Measurements from ENCODE around the gene PREB. TPM values are rescaled to one million over a fixed set of nuclear protein-coding genes. Genes with fewer than 3 reads are reported as not detected.

Gene PREB
- total and polyA plus RNA-seq, 2 of the 13 experiments (the other 11 are each of a cell fraction or from before 2014, with no cell fraction given) = 112 to 192 TPM

- TF ChIP-seq GMEB2 (CRISPR knock-in tag; IDR thresholded peaks at IDR 0.05; ENCODE audit: low read depth) = 0 out of 2 replicates have a peak, but pooled peaks have one; percentile 30
- TF ChIP-seq TBX2 (CRISPR knock-in tag; IDR thresholded peaks at IDR 0.05; ENCODE audit: borderline replicate concordance) = no peak
- peak; percentile 85; the same call in 1 of the 2 replicates for TF ChIP-seq FLYWCH1 (CRISPR knock-in tag; IDR thresholded peaks at IDR 0.05)
- peak; percentile 74; the same call in 1 of the 2 replicates for TF ChIP-seq RARG (CRISPR knock-in tag; IDR thresholded peaks at IDR 0.05; ENCODE audit: low read depth)
- TF ChIP-seq CENPT (CRISPR knock-in tag; IDR thresholded peaks at IDR 0.05; ENCODE audit: low read depth) = 0 out of 2 replicates have a peak, but pooled peaks have one; percentile 74
- no peak for TF ChIP-seq GLMP (CRISPR knock-in tag; IDR thresholded peaks at IDR 0.05; ENCODE audit: borderline replicate concordance)
- TF ChIP-seq RARA (CRISPR knock-in tag; IDR thresholded peaks at IDR 0.05) = peak; percentile 61
- TF ChIP-seq ZNF503 (CRISPR knock-in tag; IDR thresholded peaks at IDR 0.05) = peak; percentile 50; the same call in 1 of the 2 replicates
- TF ChIP-seq ATF7 (IDR thresholded peaks at IDR 0.05) = no peak
- no peak for TF ChIP-seq ATF7 (CRISPR knock-in tag; IDR thresholded peaks at IDR 0.05)
- no peak for TF ChIP-seq FOXO4 (CRISPR knock-in tag; conservative IDR thresholded peaks at IDR 0.05)
- peak; percentile 94 for TF ChIP-seq MXD4 (CRISPR knock-in tag; IDR thresholded peaks at IDR 0.05)
- TF ChIP-seq ZNF644 (CRISPR knock-in tag; IDR thresholded peaks at IDR 0.05; ENCODE audit: low read depth) = no peak
- TF ChIP-seq MAF1 (CRISPR knock-in tag; IDR thresholded peaks at IDR 0.05; ENCODE audit: borderline replicate concordance) = no peak
- peak; percentile 73 for TF ChIP-seq GATAD2A (CRISPR knock-in tag; IDR thresholded peaks at IDR 0.05)
- TF ChIP-seq AHDC1 (CRISPR knock-in tag; IDR thresholded peaks at IDR 0.05; ENCODE audit: borderline replicate concordance) = no peak
- no peak for TF ChIP-seq EZH2 (conservative IDR thresholded peaks at IDR 0.05; ENCODE audit: low read depth, low read length)
Observed at GRCh38 chr2:27086090-27086723, 48.2 kb downstream of the PREB start (continued).

All from HepG2 (cell line).